NCI-H1092 treated with DMSO at 0.1 percent for 48 hours (cell line): ENCODE results near the gene ARPC4.

Source experiments
- DNase-seq: peaks from one replicate; lab custom pipeline; 2025; lab: John Stamatoyannopoulos, UW

The ARPC4 gene

GRCh38 chr3:9793161-9793781 lies 389 bp downstream of the ARPC4 start:
- DNase-seq, result no peak

GRCh38 chr3:9794400-9794799 lies 1.5 kb downstream of the ARPC4 start:
- no peak for DNase-seq

GRCh38 chr3:9795207-9795606 lies 2.3 kb downstream of the ARPC4 start:
- DNase-seq, result no peak

GRCh38 chr3:9797196-9797945 lies 4.5 kb downstream of the ARPC4 start:
- DNase-seq, result no peak

- no peak for DNase-seq
Observed at GRCh38 chr3:9800529-9800928, 7.6 kb downstream of the ARPC4 start.

GRCh38 chr3:9803494-9803893 lies 10.6 kb downstream of the ARPC4 start:
- DNase-seq, result no peak

GRCh38 chr3:9804996-9805395 lies 12.1 kb downstream of the ARPC4 start:
- DNase-seq, result no peak

DNA sequence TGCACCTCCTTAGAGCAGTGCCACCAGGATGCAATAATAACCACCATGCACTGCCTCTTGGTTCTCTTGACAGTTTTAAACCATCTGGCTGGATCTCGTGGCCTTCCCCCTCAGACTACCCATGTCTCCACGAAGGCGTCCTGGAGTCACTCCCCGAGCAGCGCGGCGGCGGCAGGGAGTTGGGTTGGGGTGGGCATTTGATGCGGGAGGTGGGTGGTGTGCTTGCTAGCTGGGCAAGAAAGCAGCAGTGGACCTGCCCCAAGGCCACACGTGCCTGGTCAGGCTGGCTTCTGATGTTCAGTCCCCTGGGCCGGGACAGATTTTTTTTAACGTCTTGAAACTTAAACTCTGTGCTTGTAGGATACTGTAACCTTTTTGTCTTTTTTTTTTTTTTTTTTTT lies 13.3 kb downstream of the ARPC4 start:
- no peak for DNase-seq

- no peak for DNase-seq
Observed at GRCh38 chr3:9806688-9807589, 14.1 kb downstream of the ARPC4 start.

- no peak for DNase-seq
Observed at GRCh38 chr3:9807981-9808344, 15.1 kb downstream of the ARPC4 start.

DNA sequence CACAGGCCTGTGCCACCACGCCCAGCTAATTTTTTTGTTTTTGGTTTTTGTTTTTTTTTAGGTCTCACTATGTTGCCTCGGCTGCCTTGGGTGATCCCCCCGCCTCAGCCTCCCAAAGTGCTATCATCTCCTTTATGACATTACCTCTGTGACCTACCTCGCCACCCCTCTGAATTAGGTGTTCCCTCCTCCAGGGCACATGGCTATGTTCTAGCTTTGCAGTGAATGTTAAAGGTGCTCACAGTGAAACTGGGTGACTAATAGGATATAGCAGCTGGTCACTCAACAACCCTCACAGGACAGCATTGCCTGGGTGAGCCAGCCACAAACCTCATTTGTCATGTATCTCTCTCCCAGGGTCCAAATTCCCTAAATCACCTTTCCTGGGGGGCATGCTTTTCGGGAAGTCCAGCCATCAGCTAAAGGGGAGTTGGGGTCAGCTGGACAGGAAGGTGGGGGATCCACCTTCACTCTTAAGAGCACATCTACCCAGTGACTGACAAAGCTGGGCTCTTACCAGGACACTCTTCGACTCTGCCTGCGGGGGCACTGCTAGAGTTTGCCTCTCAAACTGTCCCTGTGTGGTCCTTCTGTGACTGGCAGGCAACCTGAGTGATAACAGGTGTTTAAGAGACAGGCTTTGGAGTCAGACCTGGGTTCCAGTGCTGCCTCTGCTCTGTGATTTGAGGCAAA lies 15.6 kb downstream of the ARPC4 start:
- no peak for DNase-seq

- no peak for DNase-seq
Observed at GRCh38 chr3:9809239-9809614, 16.3 kb downstream of the ARPC4 start.

GRCh38 chr3:9809615-9810432 lies 16.9 kb downstream of the ARPC4 start, which contains the start of gene TTLL3:
TTLL3 (plus strand) TSS chr3:9810262; CDS start chr3:9810662, 400 bp downstream.
- peak; percentile 38 for DNase-seq

GRCh38 chr3:9810433-9810770 lies 17.5 kb downstream of the ARPC4 start:
- DNase-seq, result no peak

- no peak for DNase-seq
Observed at GRCh38 chr3:9810846-9811245, 18.0 kb downstream of the ARPC4 start.

- DNase-seq, result no peak
Observed at GRCh38 chr3:9812870-9813483, 20.1 kb downstream of the ARPC4 start.

GRCh38 chr3:9815986-9816385 lies 23.1 kb downstream of the ARPC4 start:
- no peak for DNase-seq

- no peak for DNase-seq
Observed at GRCh38 chr3:9817436-9817835, 24.6 kb downstream of the ARPC4 start.

DNA sequence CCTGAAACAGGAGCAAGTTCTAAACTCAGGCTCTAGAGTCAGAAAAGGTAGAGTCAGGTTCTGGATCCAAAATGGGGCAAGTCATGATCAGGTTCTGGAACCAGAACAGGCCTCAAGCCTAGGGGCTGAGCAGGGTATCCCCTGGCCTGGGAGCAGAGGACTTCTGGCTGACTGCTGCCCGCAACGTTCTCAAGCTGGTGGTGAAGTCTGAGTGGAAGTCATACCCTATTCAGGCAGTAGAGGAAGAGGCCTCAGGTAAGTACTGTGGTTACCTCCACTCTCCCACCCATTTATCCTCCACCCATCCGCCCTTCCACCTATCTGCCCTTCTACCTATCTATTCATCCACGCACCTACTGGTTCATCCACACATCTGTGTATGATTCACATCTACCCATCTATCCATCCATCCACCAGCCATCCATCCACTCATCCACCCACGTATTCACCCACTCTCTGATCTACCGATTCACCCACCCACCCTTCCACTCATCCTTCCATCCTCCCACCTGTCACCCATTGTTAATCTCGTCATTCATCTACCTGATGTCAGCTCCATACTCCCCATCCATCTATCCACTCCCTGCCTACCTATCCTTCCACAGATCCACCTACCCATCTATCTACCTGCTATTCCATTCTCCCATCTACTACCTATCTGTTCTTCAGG lies 25.9 kb downstream of the ARPC4 start:
- DNase-seq, result no peak

DNA sequence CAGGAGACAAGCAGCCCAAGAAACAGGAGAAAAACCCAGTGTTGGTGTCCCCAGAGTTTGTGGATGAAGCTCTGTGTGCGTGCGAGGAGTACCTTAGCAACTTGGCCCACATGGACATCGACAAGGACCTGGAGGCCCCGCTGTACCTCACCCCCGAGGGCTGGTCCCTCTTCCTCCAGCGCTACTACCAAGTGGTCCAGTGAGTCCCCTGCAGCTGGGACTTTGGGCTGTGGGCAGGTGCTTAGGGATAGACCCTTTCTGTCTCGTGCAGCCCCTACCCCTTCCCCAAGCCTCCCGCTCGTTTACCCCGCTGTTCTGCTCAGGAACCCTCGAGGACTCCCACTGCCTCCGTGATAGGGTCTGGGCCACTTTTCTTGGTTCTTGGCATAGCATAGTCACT lies 27.7 kb downstream of the ARPC4 start:
- DNase-seq, result no peak
